ENCODE results near the gene ZBTB17.

The ZBTB17 gene

DNA sequence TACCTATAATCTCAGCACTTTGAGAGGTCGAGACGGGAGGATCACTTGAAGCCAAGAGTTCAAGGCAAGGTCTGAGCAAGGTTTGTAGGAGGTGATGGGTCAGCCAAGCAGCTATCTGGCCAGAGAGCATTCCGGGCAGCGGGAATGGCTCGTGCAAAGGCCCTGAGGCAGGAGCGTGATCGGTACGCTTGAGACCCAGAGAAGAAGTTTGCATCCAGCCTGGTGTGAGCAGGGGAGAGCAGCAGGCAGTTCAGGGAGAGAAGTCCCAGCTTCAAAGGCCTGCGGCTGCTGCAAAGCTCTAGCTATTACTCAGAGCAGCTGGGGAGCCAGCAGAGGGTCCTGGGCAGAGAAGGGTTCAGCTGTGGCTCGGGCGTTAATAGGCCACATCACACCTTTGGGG lies 23.0 kb upstream of the ZBTB17 start:
- H3K27me3 ChIP-seq (ENCODE audit: control insufficient read depth in 1 of 2, insufficient read depth in 1 of 2, low read length in 2 of 2): peaks cover 11 to 12% of the 10 kb centered on the region in 2 experiments
- H3K9me3 ChIP-seq (ENCODE audit: control insufficient read depth, low read length): no peaks in the 10 kb centered on the region
- no peaks in the 10 kb centered on the region for H3K4me1 ChIP-seq (ENCODE audit: control insufficient read depth, insufficient read depth, low read depth, low read length)
- no peaks in the 10 kb centered on the region for H3K79me1 ChIP-seq (replicated peaks; ENCODE audit: low read length, poor library complexity, severe bottlenecking)
- H4K8ac ChIP-seq (ENCODE audit: low read length): no peak overlapping the region
- whole genome bisulfite sequencing: 95% methylated on average over 11 of the region's 11 CpGs
- H2AFZ ChIP-seq (ENCODE audit: low read depth, low read length): no peak overlapping the region
- H3K4me3 ChIP-seq (ENCODE audit: insufficient read depth in 1 of 2, low read depth in 1 of 2, low read length in 2 of 2): no peak overlapping the region
- no peak overlapping the region for H2BK12ac ChIP-seq (ENCODE audit: low read length in 2 of 2)
- no peaks in the 10 kb centered on the region for H3K36me3 ChIP-seq (ENCODE audit: control insufficient read depth in 1 of 2, insufficient read depth in 2 of 2, low read depth in 1 of 2, low read length in 2 of 2)
- no peak overlapping the region for H2BK5ac ChIP-seq (ENCODE audit: low read depth, low read length, poor library complexity, severe bottlenecking)
- H3K23ac ChIP-seq (ENCODE audit: low read length in 2 of 2): no peak overlapping the region
- no peak overlapping the region for H2AK5ac ChIP-seq (ENCODE audit: low read length, severe bottlenecking)
- no peak overlapping the region for H2BK15ac ChIP-seq (ENCODE audit: low read depth, poor library complexity, severe bottlenecking)
- no peak overlapping the region for H2BK120ac ChIP-seq (ENCODE audit: low read depth, low read length)
- H3K4me2 ChIP-seq (ENCODE audit: low read length, poor library complexity, severe bottlenecking): no peak overlapping the region
- no peak overlapping the region for H3K18ac ChIP-seq (ENCODE audit: low read depth in 1 of 2, low read length in 2 of 2)
- no peak overlapping the region for H3K9ac ChIP-seq (ENCODE audit: low read length)
- no peak overlapping the region for H4K91ac ChIP-seq (ENCODE audit: low read length)
- no peak overlapping the region for H3K27ac ChIP-seq (ENCODE audit: low read length, poor library complexity, severe bottlenecking)
- DNase-seq: no peak
- H3K4ac ChIP-seq (ENCODE audit: low read depth in 1 of 2, low read length in 2 of 2): no peak overlapping the region
- H3K14ac ChIP-seq (ENCODE audit: low read length in 2 of 2): no peak overlapping the region

DNA sequence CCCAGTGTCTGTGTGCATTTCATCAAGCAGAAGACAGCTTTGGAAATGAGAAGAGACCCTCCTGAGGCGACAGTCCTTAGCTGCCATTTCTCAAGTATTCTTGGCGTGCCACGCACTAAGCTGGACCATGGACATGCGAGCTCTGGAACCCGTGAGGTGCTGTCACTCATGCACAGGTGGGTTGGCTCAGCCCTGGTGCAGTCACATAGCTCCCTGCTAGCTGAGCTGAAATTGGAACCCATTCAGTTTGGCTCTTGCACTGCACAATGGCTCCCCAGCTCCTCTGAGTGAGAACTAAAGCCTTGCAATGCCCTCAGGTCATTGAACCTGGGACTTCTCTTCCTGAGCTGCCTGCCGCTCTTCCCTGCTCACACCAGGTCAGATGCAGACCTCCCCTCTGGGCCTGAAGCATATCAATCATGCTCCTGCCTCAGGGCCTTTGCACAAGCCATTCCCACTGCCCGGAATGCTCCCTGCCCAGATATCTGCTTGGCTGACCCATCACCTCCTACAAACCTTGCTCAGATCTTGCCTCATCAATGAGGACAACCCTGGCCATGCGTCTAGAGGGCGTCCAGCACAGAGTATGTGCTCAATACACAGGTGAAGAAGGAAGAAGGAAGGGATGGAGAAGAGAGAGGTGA lies 21.9 kb upstream of the ZBTB17 start:
- Histone ChIP-seq H3K79me1 (replicated peaks; ENCODE audit: low read length, poor library complexity, severe bottlenecking) (no peaks in the 10 kb centered on the region), H3K4ac (ENCODE audit: low read depth in 1 of 2, low read length in 2 of 2) (no peak overlapping the region), H4K91ac (ENCODE audit: low read length) (no peak overlapping the region), H3K23ac (ENCODE audit: low read length in 2 of 2) (no peak overlapping the region), H3K36me3 (ENCODE audit: control insufficient read depth in 1 of 2, insufficient read depth in 2 of 2, low read depth in 1 of 2, low read length in 2 of 2) (no peaks in the 10 kb centered on the region), H4K8ac (ENCODE audit: low read length) (no peak overlapping the region), H2AFZ (ENCODE audit: low read depth, low read length) (no peak overlapping the region), H2BK120ac (ENCODE audit: low read depth, low read length) (no peak overlapping the region), H3K14ac (ENCODE audit: low read length in 2 of 2) (no peak overlapping the region), H2BK15ac (ENCODE audit: low read depth, poor library complexity, severe bottlenecking) (no peak overlapping the region), H3K9me3 (ENCODE audit: control insufficient read depth, low read length) (no peaks in the 10 kb centered on the region), H3K27ac (ENCODE audit: low read length, poor library complexity, severe bottlenecking) (no peak overlapping the region), H3K4me3 (ENCODE audit: insufficient read depth in 1 of 2, low read depth in 1 of 2, low read length in 2 of 2) (no peak overlapping the region), H3K27me3 (ENCODE audit: control insufficient read depth in 1 of 2, insufficient read depth in 1 of 2, low read length in 2 of 2) (peaks cover 11 to 12% of the 10 kb centered on the region in 2 experiments), H3K4me1 (ENCODE audit: control insufficient read depth, insufficient read depth, low read depth, low read length) (no peaks in the 10 kb centered on the region), H2BK12ac (ENCODE audit: low read length in 2 of 2) (no peak overlapping the region), H2AK5ac (ENCODE audit: low read length, severe bottlenecking) (no peak overlapping the region), H2BK5ac (ENCODE audit: low read depth, low read length, poor library complexity, severe bottlenecking) (no peak overlapping the region), H3K4me2 (ENCODE audit: low read length, poor library complexity, severe bottlenecking) (no peak overlapping the region), H3K9ac (ENCODE audit: low read length) (no peak overlapping the region), H3K18ac (ENCODE audit: low read depth in 1 of 2, low read length in 2 of 2) (no peak overlapping the region)
- WGBS: 89% methylated on average over 9 of the region's 9 CpGs
- no peak for DNase-seq

DNA sequence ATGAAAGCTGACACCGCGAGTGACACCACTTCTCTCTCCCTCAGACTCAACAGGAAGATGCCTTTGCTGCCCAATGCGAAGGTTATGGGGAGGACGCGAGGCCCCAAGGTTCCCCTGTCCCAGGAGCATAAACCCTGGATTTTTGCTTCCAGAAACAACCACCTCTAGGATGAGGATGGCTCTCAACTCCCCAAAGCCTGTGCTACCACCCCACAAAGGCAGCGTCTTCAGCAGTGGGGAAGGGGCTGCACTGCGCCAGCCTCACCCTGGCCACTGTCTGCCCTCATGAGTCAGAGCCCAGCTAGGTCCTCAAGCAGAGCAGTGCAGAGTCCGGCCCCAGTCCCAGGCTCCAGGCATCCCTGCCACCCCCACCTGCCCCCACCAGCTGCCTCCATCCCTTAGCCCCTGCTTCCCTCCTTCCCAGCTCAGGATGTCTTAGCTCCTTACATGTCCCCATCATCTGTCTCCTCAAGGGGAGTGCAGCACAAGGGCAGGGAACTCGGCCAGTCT lies 21.2 kb upstream of the ZBTB17 start:
- Histone ChIP-seq H2BK12ac (ENCODE audit: low read length in 2 of 2) (no peak overlapping the region), H3K18ac (ENCODE audit: low read depth in 1 of 2, low read length in 2 of 2) (no peak overlapping the region), H3K14ac (ENCODE audit: low read length in 2 of 2) (no peak overlapping the region), H3K4ac (ENCODE audit: low read depth in 1 of 2, low read length in 2 of 2) (no peak overlapping the region), H2AK5ac (ENCODE audit: low read length, severe bottlenecking) (no peak overlapping the region), H2AFZ (ENCODE audit: low read depth, low read length) (no peak overlapping the region), H3K36me3 (ENCODE audit: control insufficient read depth in 1 of 2, insufficient read depth in 2 of 2, low read depth in 1 of 2, low read length in 2 of 2) (no peaks in the 10 kb centered on the region), H3K9ac (ENCODE audit: low read length) (no peak overlapping the region), H4K91ac (ENCODE audit: low read length) (no peak overlapping the region), H3K79me1 (replicated peaks; ENCODE audit: low read length, poor library complexity, severe bottlenecking) (no peaks in the 10 kb centered on the region), H2BK15ac (ENCODE audit: low read depth, poor library complexity, severe bottlenecking) (no peak overlapping the region), H2BK5ac (ENCODE audit: low read depth, low read length, poor library complexity, severe bottlenecking) (no peak overlapping the region), H3K27ac (ENCODE audit: low read length, poor library complexity, severe bottlenecking) (no peak overlapping the region), H2BK120ac (ENCODE audit: low read depth, low read length) (no peak overlapping the region), H3K9me3 (ENCODE audit: control insufficient read depth, low read length) (no peaks in the 10 kb centered on the region), H3K4me1 (ENCODE audit: control insufficient read depth, insufficient read depth, low read depth, low read length) (no peaks in the 10 kb centered on the region), H4K8ac (ENCODE audit: low read length) (no peak overlapping the region), H3K23ac (ENCODE audit: low read length in 2 of 2) (no peak overlapping the region), H3K4me2 (ENCODE audit: low read length, poor library complexity, severe bottlenecking) (no peak overlapping the region), H3K4me3 (ENCODE audit: insufficient read depth in 1 of 2, low read depth in 1 of 2, low read length in 2 of 2) (no peak overlapping the region), H3K27me3 (ENCODE audit: control insufficient read depth in 1 of 2, insufficient read depth in 1 of 2, low read length in 2 of 2) (peaks cover 11 to 12% of the 10 kb centered on the region in 2 experiments)
- DNase-seq: no peak
- 82% methylated on average over 9 of the region's 9 CpGs for WGBS

DNA sequence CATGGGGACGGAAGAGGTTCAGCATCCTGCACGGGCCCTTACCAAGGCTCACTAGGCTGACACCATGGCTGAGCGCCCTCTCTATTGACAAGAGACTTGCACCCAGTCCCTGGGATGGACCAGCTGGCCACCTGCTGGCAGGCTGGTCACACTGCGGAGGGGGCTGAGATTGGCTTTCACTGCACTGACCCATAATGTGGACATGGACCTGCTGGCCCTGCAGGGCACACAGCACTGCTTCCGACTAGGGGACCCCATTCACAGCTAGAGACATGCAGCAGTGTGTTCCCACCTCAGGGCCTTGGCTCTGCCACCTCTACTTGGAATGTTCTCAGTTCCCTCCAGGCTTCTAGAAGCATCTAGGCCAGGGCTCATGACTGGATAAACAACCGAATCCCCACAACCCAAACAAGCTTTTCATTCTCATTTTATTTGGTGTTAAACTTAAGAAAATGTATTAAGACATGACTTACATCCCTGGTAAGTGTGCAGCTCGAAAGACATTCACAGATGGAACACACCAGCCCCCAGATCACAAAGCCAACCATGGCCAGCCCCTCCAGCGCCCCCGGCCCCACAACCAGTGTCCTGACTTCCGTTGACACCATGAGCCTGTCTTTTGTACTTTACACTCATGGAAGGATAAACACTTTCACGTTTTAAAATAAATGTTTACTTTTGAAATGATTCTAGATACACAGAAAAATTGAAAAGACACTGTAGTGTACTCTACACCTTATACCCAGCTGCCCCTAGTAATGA lies 18.9 kb upstream of the ZBTB17 start:
- no peaks in the 10 kb centered on the region for H3K79me1 ChIP-seq (replicated peaks; ENCODE audit: low read length, poor library complexity, severe bottlenecking)
- DNase-seq: peak; percentile 70
- no peak overlapping the region for H3K14ac ChIP-seq (ENCODE audit: low read length in 2 of 2)
- H3K18ac ChIP-seq (ENCODE audit: low read depth in 1 of 2, low read length in 2 of 2): no peak overlapping the region
- H3K27ac ChIP-seq (ENCODE audit: low read length, poor library complexity, severe bottlenecking): no peak overlapping the region
- H3K9ac ChIP-seq (ENCODE audit: low read length): no peak overlapping the region
- H3K4me2 ChIP-seq (ENCODE audit: low read length, poor library complexity, severe bottlenecking): no peak overlapping the region
- no peak overlapping the region for H2BK15ac ChIP-seq (ENCODE audit: low read depth, poor library complexity, severe bottlenecking)
- no peak overlapping the region for H4K8ac ChIP-seq (ENCODE audit: low read length)
- H3K4me1 ChIP-seq (ENCODE audit: control insufficient read depth, insufficient read depth, low read depth, low read length): no peaks in the 10 kb centered on the region
- H3K4me3 ChIP-seq (ENCODE audit: insufficient read depth in 1 of 2, low read depth in 1 of 2, low read length in 2 of 2): no peak overlapping the region
- no peak overlapping the region for H2AK5ac ChIP-seq (ENCODE audit: low read length, severe bottlenecking)
- 79% methylated on average over 8 of the region's 11 CpGs for WGBS
- H2BK120ac ChIP-seq (ENCODE audit: low read depth, low read length): no peak overlapping the region
- H3K23ac ChIP-seq (ENCODE audit: low read length in 2 of 2): no peak overlapping the region
- no peak overlapping the region for H3K4ac ChIP-seq (ENCODE audit: low read depth in 1 of 2, low read length in 2 of 2)
- H2BK12ac ChIP-seq (ENCODE audit: low read length in 2 of 2): no peak overlapping the region
- no peaks in the 10 kb centered on the region for H3K9me3 ChIP-seq (ENCODE audit: control insufficient read depth, low read length)
- no peak overlapping the region for H2AFZ ChIP-seq (ENCODE audit: low read depth, low read length)
- H2BK5ac ChIP-seq (ENCODE audit: low read depth, low read length, poor library complexity, severe bottlenecking): no peak overlapping the region
- peaks cover 11 to 16% of the 10 kb centered on the region in 2 experiments for H3K27me3 ChIP-seq (ENCODE audit: control insufficient read depth in 1 of 2, insufficient read depth in 1 of 2, low read length in 2 of 2)
- H4K91ac ChIP-seq (ENCODE audit: low read length): no peak overlapping the region
- H3K36me3 ChIP-seq (ENCODE audit: control insufficient read depth in 1 of 2, insufficient read depth in 2 of 2, low read depth in 1 of 2, low read length in 2 of 2): no peaks in the 10 kb centered on the region
